ENCODE measurements around the gene GATB. TPM values are rescaled to one million over a fixed set of nuclear protein-coding genes. Genes with fewer than 3 reads are reported as not detected.

The GATB gene
- total and polyA plus RNA-seq, 2 donors (not counting 1 experiment from before 2014, with no cell fraction given), result 11.6 to 19.2 TPM

DNA sequence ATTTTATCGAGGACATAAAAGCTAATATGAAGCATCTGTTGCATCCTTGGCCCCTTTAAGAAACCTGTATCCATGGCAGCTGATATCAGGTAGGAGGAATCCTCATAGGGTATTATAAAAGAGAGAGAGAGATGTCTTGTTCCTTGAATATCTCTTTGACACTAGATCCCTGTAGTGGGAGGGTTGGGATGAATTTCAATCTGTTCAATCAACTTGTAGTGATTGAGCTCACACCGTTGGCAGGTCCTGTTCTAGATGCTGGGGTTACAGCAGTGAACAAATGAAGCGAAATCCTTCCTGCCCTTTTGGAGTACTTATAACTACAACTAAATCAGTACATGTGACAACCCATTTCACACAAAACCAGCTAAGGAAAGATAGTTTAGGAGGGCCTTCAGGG is 35.3 kb upstream of the GATB start:
- no peak overlapping the region for H3K27ac Mint-ChIP-seq
- Histone ChIP-seq H3K79me2 (ENCODE audit: control insufficient read depth, insufficient read depth, low read length) (no peaks in the 10 kb centered on the region), H3K9me3 (ENCODE audit: control extremely low read depth in 1 of 3, control insufficient read depth in 2 of 3, insufficient read depth in 1 of 3, low read length in 2 of 3) (no peaks in the 10 kb centered on the region), H2AFZ (ENCODE audit: insufficient read depth, low read depth, low read length, poor library complexity, severe bottlenecking) (no peak overlapping the region), H3K27me3 (replicated peaks in 1 of 4; ENCODE audit: control extremely low read depth in 1 of 4, control insufficient read depth in 3 of 4, insufficient read depth in 4 of 4, low read length in 3 of 4) (peaks cover 0 to 4% (median 2%) of the 10 kb centered on the region in 4 experiments), H3K9ac (ENCODE audit: low read length) (no peak overlapping the region), H3K36me3 (replicated peaks in 1 of 2; ENCODE audit: control extremely low read depth in 1 of 2, control insufficient read depth in 1 of 2, extremely low read depth in 1 of 2, insufficient read depth in 2 of 2, low read length in 1 of 2) (no peaks in the 10 kb centered on the region), H3K27ac (ENCODE audit: low read length in 2 of 2) (no peak overlapping the region), H4K20me1 (ENCODE audit: control insufficient read depth, insufficient read depth, low read length, poor library complexity, severe bottlenecking) (no peaks in the 10 kb centered on the region), H3K4me2 (replicated peaks; ENCODE audit: low read depth, low read length, poor library complexity, severe bottlenecking) (no peak overlapping the region), H3K4me1 (ENCODE audit: control insufficient read depth in 2 of 2, insufficient read depth in 2 of 2, low read length in 2 of 2) (no peaks in the 10 kb centered on the region), H3K4me3 (ENCODE audit: control extremely low read depth in 1 of 5, extremely low read depth in 1 of 5, insufficient read depth in 1 of 5, low read depth in 2 of 5, low read length in 4 of 5) (no peak overlapping the region)
- ATAC-seq (ENCODE audit: low read depth) (no peak), DNase-seq (no peak)
- intact Hi-C loops (cut with micrococcal nuclease), result no loop called here
- POLR2A ChIA-PET, result no interaction called here
- TF ChIP-seq, protein P1, sequence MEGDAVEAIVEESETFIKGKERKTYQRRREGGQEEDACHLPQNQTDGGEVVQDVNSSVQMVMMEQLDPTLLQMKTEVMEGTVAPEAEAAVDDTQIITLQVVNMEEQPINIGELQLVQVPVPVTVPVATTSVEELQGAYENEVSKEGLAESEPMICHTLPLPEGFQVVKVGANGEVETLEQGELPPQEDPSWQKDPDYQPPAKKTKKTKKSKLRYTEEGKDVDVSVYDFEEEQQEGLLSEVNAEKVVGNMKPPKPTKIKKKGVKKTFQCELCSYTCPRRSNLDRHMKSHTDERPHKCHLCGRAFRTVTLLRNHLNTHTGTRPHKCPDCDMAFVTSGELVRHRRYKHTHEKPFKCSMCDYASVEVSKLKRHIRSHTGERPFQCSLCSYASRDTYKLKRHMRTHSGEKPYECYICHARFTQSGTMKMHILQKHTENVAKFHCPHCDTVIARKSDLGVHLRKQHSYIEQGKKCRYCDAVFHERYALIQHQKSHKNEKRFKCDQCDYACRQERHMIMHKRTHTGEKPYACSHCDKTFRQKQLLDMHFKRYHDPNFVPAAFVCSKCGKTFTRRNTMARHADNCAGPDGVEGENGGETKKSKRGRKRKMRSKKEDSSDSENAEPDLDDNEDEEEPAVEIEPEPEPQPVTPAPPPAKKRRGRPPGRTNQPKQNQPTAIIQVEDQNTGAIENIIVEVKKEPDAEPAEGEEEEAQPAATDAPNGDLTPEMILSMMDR (IDR thresholded peaks at IDR 0.05), result no peak
- no peak for TF ChIP-seq EZH2 (IDR thresholded peaks at IDR 0.05; ENCODE audit: borderline replicate concordance, insufficient read depth, low read depth, low read length, poor library complexity, severe bottlenecking)
- CTCF ChIA-PET, result no interaction called here
- H3K4me3 Mint-ChIP-seq, result no peak overlapping the region
- H3K9me3 Mint-ChIP-seq (ENCODE audit: insufficient read depth), result no peaks in the 10 kb centered on the region
- H3K27me3 Mint-ChIP-seq, result peaks cover 16% of the 10 kb centered on the region
- 100% methylated on average over 1 of the region's 3 CpGs for WGBS (ENCODE audit: insufficient coverage)
- H3K4me1 Mint-ChIP-seq, result no peaks in the 10 kb centered on the region

DNA sequence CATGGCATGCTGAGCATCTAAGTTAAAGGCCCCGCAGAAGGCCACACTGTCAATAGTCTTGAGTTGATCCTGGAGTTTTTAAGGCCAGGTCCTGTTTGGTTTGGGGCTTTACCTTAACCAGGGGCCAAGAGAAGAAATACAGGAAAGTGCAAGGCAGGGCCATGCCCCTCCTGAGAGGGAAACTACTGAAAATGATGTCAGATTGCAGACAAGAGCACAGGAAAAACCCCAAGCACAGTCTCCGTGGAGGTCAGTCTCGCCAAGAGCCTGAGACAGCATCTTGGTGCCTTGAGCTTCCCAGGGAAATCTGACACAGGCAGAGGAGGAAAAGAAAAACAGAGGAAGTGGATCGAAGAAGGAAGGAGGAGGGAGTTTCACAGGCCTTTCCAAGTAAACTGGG is 32.2 kb upstream of the GATB start:
- no peaks in the 10 kb centered on the region for H3K4me1 ChIP-seq (ENCODE audit: control insufficient read depth in 2 of 2, insufficient read depth in 2 of 2, low read length in 2 of 2)
- Mint-ChIP-seq H3K27me3 (peaks cover 21% of the 10 kb centered on the region), H3K9me3 (ENCODE audit: insufficient read depth) (no peaks in the 10 kb centered on the region), H3K4me3 (no peak overlapping the region), H3K27ac (no peak overlapping the region), H3K4me1 (no peaks in the 10 kb centered on the region)
- peaks cover 0 to 4% (median 0%) of the 10 kb centered on the region in 4 experiments for H3K27me3 ChIP-seq (replicated peaks in 1 of 4; ENCODE audit: control extremely low read depth in 1 of 4, control insufficient read depth in 3 of 4, insufficient read depth in 4 of 4, low read length in 3 of 4)
- no peak overlapping the region for H2AFZ ChIP-seq (ENCODE audit: insufficient read depth, low read depth, low read length, poor library complexity, severe bottlenecking)
- POLR2A ChIA-PET, result no interaction called here
- TF ChIP-seq, protein P1 (IDR thresholded peaks at IDR 0.05), result no peak
- TF ChIP-seq EZH2 (IDR thresholded peaks at IDR 0.05; ENCODE audit: borderline replicate concordance, insufficient read depth, low read depth, low read length, poor library complexity, severe bottlenecking), result no peak
- H3K79me2 ChIP-seq (ENCODE audit: control insufficient read depth, insufficient read depth, low read length), result no peaks in the 10 kb centered on the region
- no peak overlapping the region for H3K4me3 ChIP-seq (ENCODE audit: control extremely low read depth in 1 of 5, extremely low read depth in 1 of 5, insufficient read depth in 1 of 5, low read depth in 2 of 5, low read length in 4 of 5)
- H4K20me1 ChIP-seq (ENCODE audit: control insufficient read depth, insufficient read depth, low read length, poor library complexity, severe bottlenecking), result no peaks in the 10 kb centered on the region
- DNase-seq (no peak), ATAC-seq (ENCODE audit: low read depth) (no peak)
- intact Hi-C loops (cut with micrococcal nuclease), result no loop called here
- H3K4me2 ChIP-seq (replicated peaks; ENCODE audit: low read depth, low read length, poor library complexity, severe bottlenecking), result no peak overlapping the region
- 63% methylated on average over 4 of the region's 4 CpGs for WGBS (ENCODE audit: insufficient coverage)
- no peak overlapping the region for H3K27ac ChIP-seq (ENCODE audit: low read length in 2 of 2)
- H3K36me3 ChIP-seq (replicated peaks in 1 of 2; ENCODE audit: control extremely low read depth in 1 of 2, control insufficient read depth in 1 of 2, extremely low read depth in 1 of 2, insufficient read depth in 2 of 2, low read length in 1 of 2), result no peaks in the 10 kb centered on the region
- H3K9me3 ChIP-seq (ENCODE audit: control extremely low read depth in 1 of 3, control insufficient read depth in 2 of 3, insufficient read depth in 1 of 3, low read length in 2 of 3), result peaks cover 0 to 1% (median 0%) of the 10 kb centered on the region in 3 donors
- no peak overlapping the region for H3K9ac ChIP-seq (ENCODE audit: low read length)
- CTCF ChIA-PET, result no interaction called here
